Ishikawa (cell line): ENCODE measurements around the gene SCNN1A.

Experiments used
- CEBPB ChIP-seq: IDR thresholded peaks from 2 replicates; pipeline ENCODE4 v1.6.1; 2012
- EP300 ChIP-seq: IDR thresholded peaks from 2 replicates; pipeline ENCODE4 v1.6.1; 2012; ENCODE audit warnings: borderline replicate concordance
- FOXM1 ChIP-seq: IDR thresholded peaks from 2 replicates; pipeline ENCODE4 v1.6.1; 2012; ENCODE audit warnings: low read depth, borderline replicate concordance
- RAD21 ChIP-seq: IDR thresholded peaks from 2 replicates; pipeline ENCODE4 v1.6.1; 2012; ENCODE audit warnings: low read depth
- TAF1 ChIP-seq: IDR thresholded peaks from 2 replicates; pipeline ENCODE4 v1.6.1; 2012; ENCODE audit warnings: low read depth, mild to moderate bottlenecking
- TCF12 ChIP-seq: IDR thresholded peaks from 2 replicates; pipeline ENCODE4 v1.6.1; 2012; ENCODE audit warnings: low read depth
- TF ChIP-seq, protein P1 (sequence below): IDR thresholded peaks from 2 replicates; pipeline ENCODE4 v1.6.1; 2012
- TF ChIP-seq, protein P2 (sequence below): IDR thresholded peaks from 2 replicates; pipeline ENCODE4 v1.6.1; 2012

DNA sequence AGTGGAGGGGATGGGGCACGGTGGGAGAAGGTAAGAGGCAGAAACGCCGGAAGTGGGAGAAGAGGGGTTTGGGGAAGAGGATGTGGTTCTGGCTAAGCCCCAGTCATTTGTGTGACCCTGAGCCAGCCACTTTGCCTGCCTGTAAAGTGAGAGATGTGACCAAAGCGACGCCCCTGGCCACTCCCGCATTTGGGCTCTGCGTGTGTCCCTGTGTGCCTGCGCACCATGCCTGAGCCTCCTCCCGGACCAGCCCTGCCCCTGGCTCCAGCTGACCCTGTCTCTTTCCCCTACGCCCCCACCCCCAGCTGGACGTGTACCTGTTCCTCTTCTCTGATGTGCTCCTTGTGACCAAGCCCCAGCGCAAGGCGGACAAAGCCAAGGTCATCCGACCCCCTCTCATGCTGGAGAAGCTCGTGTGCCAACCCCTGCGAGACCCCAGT lies 56.9 kb downstream of the SCNN1A start:
- no peak for TF ChIP-seq CEBPB
- TF ChIP-seq RAD21, result no peak
- TF ChIP-seq TAF1, result no peak
- no peak for TF ChIP-seq FOXM1
- TF ChIP-seq, protein P1, sequence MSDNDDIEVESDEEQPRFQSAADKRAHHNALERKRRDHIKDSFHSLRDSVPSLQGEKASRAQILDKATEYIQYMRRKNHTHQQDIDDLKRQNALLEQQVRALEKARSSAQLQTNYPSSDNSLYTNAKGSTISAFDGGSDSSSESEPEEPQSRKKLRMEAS, result no peak
- TF ChIP-seq, protein P2, sequence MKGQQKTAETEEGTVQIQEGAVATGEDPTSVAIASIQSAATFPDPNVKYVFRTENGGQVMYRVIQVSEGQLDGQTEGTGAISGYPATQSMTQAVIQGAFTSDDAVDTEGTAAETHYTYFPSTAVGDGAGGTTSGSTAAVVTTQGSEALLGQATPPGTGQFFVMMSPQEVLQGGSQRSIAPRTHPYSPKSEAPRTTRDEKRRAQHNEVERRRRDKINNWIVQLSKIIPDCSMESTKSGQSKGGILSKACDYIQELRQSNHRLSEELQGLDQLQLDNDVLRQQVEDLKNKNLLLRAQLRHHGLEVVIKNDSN, result no peak
- no peak for TF ChIP-seq EP300
- TF ChIP-seq TCF12, result no peak
